Gastrocnemius medialis (tissue), 4 donors: ENCODE data around the gene IQCH. TPM values are rescaled to one million over a fixed set of nuclear protein-coding genes. Genes with fewer than 3 reads are reported as not detected.

Experiments
- ATAC-seq, 2 donors: fragments of 150-250 bp; one replicate each; pipeline ENCODE4 v1.9.1; 2016
- DNase-seq, 2 donors: peaks; one replicate each; pipeline ENCODE4 v3.0.0-alpha.2; 2019
- H3K27ac ChIP-seq, 4 donors: fragments of 200-600 bp; sonication (generic); 1 replicate in 1 of 4; 2 replicates in 3 of 4; pipeline ENCODE4 v1.5.1; 2016 to 2018; ENCODE audit warnings: mild to moderate bottlenecking in 2 of 4, moderate library complexity in 1 of 4
- H3K27me3 ChIP-seq, 3 donors: fragments of 200-600 bp; sonication (generic) in 2 of 3; 1 replicate in 1 of 3; 2 replicates in 2 of 3; pipeline versions ENCODE4 v1.5.1 to v1.6.0; 2016 to 2019; ENCODE audit warnings: mild to moderate bottlenecking in 1 of 3, moderate library complexity in 1 of 3
- H3K36me3 ChIP-seq, 2 donors: fragments of 200-600 bp; sonication (generic) in 1 of 2; one replicate each; pipeline ENCODE4 v1.5.1; 2017 to 2018
- H3K4me1 ChIP-seq, 2 donors: fragments of 200-600 bp; sonication (generic) in 1 of 2; one replicate each; pipeline ENCODE4 v1.5.1; 2016 to 2017; ENCODE audit warnings: mild to moderate bottlenecking in 2 of 2
- H3K4me3 ChIP-seq, 4 donors: fragments of 200-600 bp; sonication (generic) in 3 of 4; 1 replicate in 1 of 4; 2 replicates in 3 of 4; pipeline ENCODE4 v1.5.1; 2016 to 2019; ENCODE audit warnings: mild to moderate bottlenecking in 2 of 4
- H3K9me3 ChIP-seq, 3 donors: fragments of 200-600 bp; sonication (generic) in 2 of 3; 1 replicate in 1 of 3; 2 replicates in 2 of 3; pipeline ENCODE4 v1.5.1; 2016 to 2019
- CTCF ChIP-seq, 5 experiments: fragments of 450-650 bp in 3 of 5; fragments of 200-600 bp in 2 of 5; sonication (generic) in 2 of 5; IDR thresholded peaks in 4 of 5; conservative IDR thresholded peaks in 1 of 5; 1 replicate in 4 of 5; 2 replicates in 1 of 5; pipeline ENCODE4 v1.5.1; 2016 to 2019; ENCODE audit warnings: antibody characterized with exemption in 5 of 5, mild to moderate bottlenecking in 3 of 5, moderate library complexity in 3 of 5
- POLR2A ChIP-seq, 2 donors: fragments of 450-650 bp; IDR thresholded peaks; one replicate each; pipeline ENCODE4 v1.6.1; 2017; ENCODE audit warnings: antibody characterized with exemption in 2 of 2, mild to moderate bottlenecking in 2 of 2, moderate library complexity in 2 of 2
- in situ Hi-C, 4 donors: fragments of 200-750 bp; cut with MboI; loops; one replicate each; pipeline versions ENCODE4 v1.15.0 to v1.8.0; 2017; ENCODE audit warnings: low sequenced_read_pairs in 4 of 4
- intact Hi-C: fragments of 100-400 bp; cut with DNase I; formaldehyde crosslinking; loops from one replicate; pipeline ENCODE4 v1.15.1; 2023; ENCODE audit warnings: low total_unique reads
- total RNA-seq, 4 donors: library from RNA; depleted of rRNA; stranded (reverse); fragments of >200 nt; gene quantifications; one replicate each; pipeline versions ENCODE4 v1.1.0 to v1.2.3, GENCODE V29; 2016

IQCH gene
- total RNA-seq, 4 donors from 2014 or later: 0.07 to 0.65 (median 0.32) TPM

DNA sequence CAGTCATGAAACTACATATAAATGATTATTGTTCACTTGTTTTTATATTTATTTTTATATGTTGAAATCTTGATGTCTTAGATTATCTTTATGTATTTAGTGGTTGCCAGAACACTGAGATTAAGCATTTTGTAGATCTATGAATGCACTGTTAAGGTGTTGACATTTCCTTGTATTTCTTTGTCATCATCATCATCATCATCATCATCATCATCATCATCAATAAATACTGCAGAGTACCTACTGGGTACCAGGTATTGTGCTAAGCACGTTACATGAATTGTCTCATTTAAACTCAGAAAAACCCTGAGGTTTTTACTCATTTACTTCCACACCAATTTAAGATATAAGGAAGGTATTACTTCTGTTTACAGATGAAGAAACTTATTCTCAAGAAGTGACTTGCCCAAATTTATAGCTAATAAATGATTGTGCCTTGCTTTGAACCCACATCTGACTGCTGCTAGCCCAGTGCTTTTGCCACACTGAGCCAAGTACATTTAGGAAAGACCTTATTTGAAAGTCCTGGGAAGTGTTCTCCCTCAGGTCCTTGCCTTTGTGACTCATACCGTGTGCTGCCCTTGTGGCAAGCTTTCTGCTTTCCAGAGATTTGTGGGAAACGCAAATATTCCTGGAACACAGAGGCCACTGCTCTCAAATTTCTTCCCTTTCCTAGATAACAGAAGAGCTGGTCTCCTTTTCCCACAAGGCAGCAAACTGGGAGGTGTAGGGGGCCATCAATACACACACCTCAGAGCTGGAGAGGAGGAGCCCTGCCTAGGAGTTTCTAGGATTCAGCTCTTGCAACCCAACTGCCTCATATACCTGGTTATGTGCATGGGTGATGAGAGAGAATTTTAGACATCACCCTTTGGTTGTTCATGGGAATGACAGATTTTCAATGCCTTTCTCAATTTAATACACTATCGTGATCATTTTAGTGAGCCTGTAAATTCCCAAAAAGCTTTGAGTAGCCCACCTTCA, 150.9 kb downstream of the IQCH start:
- DNase-seq: no peak
- Histone ChIP-seq H3K36me3 (no peaks in the 10 kb centered on the region), H3K4me3 (no peak overlapping the region), H3K27ac (no peak overlapping the region), H3K9me3 (no peaks in the 10 kb centered on the region), H3K27me3 (no peaks in the 10 kb centered on the region), H3K4me1 (no peaks in the 10 kb centered on the region)
- intact Hi-C loops (no loop called here), in situ Hi-C loops (no loop called here)
- TF ChIP-seq POLR2A (IDR thresholded peaks at IDR 0.05): no peak
- no peak for TF ChIP-seq CTCF (IDR thresholded peaks at IDR 0.05 in 4 of 5, conservative IDR thresholded peaks at IDR 0.05 in 1 of 5)
- ATAC-seq: no peak

- Histone ChIP-seq H3K36me3 (no peaks in the 10 kb centered on the region), H3K27ac (no peak overlapping the region), H3K4me1 (no peaks in the 10 kb centered on the region), H3K4me3 (no peak overlapping the region), H3K27me3 (no peaks in the 10 kb centered on the region), H3K9me3 (no peaks in the 10 kb centered on the region)
- TF ChIP-seq CTCF (IDR thresholded peaks at IDR 0.05 in 4 of 5, conservative IDR thresholded peaks at IDR 0.05 in 1 of 5): no peak
- no peak for TF ChIP-seq POLR2A (IDR thresholded peaks at IDR 0.05)
- in situ Hi-C loops (no loop called here), intact Hi-C loops (no loop called here)
- DNase-seq (no peak), ATAC-seq (no peak)
Measured at GRCh38 chr15:67406257-67406861, 151.8 kb downstream of the IQCH start.

GRCh38 chr15:67407786-67408185, 153.2 kb downstream of the IQCH start:
- Histone ChIP-seq H3K4me1 (no peaks in the 10 kb centered on the region), H3K36me3 (peaks cover 0 to 3% of the 10 kb centered on the region in 2 donors), H3K27ac (no peak overlapping the region), H3K9me3 (no peaks in the 10 kb centered on the region), H3K4me3 (no peak overlapping the region), H3K27me3 (no peaks in the 10 kb centered on the region)
- ATAC-seq (no peak), DNase-seq (no peak)
- intact Hi-C loops: no loop called here
- in situ Hi-C loops: no loop called here
- TF ChIP-seq POLR2A (IDR thresholded peaks at IDR 0.05): no peak
- no peak for TF ChIP-seq CTCF (IDR thresholded peaks at IDR 0.05 in 4 of 5, conservative IDR thresholded peaks at IDR 0.05 in 1 of 5)

DNA sequence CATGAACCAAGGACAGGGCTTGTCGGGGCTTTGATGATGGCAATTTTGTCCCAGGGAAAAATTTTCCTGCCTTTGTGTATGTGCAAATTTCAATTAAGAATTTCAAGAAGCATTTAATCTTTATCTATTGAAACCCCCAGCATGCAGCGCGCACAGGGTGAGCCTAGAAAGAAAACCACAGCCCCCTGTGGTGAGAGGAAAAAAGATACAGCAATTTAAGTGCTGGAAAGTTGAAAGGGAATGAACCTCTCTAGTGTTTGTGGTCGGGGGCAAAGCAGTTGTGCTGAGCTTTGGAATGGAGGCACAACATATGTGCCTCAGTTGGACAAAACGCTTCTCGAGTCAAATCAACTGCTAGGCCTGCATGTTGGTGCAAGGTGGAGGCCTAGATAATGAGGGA, 154.6 kb downstream of the IQCH start:
- no peak overlapping the region for H3K27ac ChIP-seq
- TF ChIP-seq POLR2A (IDR thresholded peaks at IDR 0.05): no peak
- no peak for TF ChIP-seq CTCF (IDR thresholded peaks at IDR 0.05 in 4 of 5, conservative IDR thresholded peaks at IDR 0.05 in 1 of 5)
- H3K4me1 ChIP-seq: no peaks in the 10 kb centered on the region
- in situ Hi-C loops (no loop called here), intact Hi-C loops (no loop called here)
- no peaks in the 10 kb centered on the region for H3K27me3 ChIP-seq
- ATAC-seq: no peak
- no peak overlapping the region for H3K4me3 ChIP-seq
- H3K9me3 ChIP-seq: no peaks in the 10 kb centered on the region
- peaks cover 0 to 3% of the 10 kb centered on the region in 2 donors for H3K36me3 ChIP-seq
- DNase-seq: no peak
